GM18867 (cell line): Measurements from ENCODE around the gene XK.
"Not testable (repeated sequence)": the region's sequence is repeated elsewhere in the genome, so short reads cannot be mapped to it uniquely, and the experiment has no call there.

Source experiments
- ATAC-seq: cut with Tn5 transposase; IDR thresholded peaks from one replicate; pipeline ENCODE4 v1.9.1; 2021; ENCODE audit warnings: mild to moderate bottlenecking, moderate library complexity; ENCODE audit not compliant: unreplicated experiment

Gene XK

GRCh38 chrX:37685381-37686359 lies at the start of gene XK:
Gene XK (plus strand): TSS chrX:37685791. CDS start chrX:37685962, 171 bp downstream.
- peak; percentile 75 for ATAC-seq

DNA sequence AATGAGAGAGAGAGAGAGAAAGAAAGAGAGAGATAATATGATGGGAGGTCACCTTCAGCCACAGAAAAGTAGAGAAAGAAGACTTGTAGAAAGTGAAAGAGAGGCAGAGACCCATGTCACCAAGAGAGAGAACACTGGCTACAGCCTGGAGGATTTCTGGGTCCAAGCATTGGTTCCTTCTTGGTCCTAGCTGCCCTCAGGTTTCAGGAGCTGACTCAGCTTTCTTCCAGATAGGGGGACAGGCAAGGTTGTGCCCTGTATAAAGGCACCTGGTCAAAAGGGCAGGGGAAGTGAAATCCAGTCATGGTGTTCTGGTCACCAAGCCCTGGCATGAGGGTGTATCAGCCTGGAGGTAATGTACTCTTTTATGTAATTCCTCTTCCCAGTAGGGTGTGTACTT lies 47.5 kb upstream of the XK start:
- no peak for ATAC-seq

- no peak for ATAC-seq
Observed at GRCh38 chrX:37640142-37640541, 45.4 kb upstream of the XK start.

DNA sequence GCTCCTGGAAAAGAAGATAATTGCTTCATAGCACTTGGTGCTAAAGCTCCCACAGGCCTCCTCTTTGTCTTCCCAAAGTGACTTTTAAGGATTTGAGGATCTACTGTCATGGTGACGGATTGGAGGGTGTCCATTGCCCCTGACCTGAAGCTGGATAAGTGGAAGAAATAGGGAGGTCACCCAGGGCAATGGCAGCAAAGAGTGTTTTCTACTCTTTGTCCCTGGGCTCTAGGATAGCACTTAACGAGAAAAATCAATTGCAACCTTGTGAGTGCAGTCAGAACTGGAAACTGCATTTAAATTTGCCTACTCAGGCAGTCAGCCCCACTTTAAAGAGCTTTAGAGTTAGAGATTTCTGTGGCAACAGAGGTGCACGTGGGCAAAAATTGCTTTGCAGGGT lies 43.7 kb upstream of the XK start:
- no peak for ATAC-seq

DNA sequence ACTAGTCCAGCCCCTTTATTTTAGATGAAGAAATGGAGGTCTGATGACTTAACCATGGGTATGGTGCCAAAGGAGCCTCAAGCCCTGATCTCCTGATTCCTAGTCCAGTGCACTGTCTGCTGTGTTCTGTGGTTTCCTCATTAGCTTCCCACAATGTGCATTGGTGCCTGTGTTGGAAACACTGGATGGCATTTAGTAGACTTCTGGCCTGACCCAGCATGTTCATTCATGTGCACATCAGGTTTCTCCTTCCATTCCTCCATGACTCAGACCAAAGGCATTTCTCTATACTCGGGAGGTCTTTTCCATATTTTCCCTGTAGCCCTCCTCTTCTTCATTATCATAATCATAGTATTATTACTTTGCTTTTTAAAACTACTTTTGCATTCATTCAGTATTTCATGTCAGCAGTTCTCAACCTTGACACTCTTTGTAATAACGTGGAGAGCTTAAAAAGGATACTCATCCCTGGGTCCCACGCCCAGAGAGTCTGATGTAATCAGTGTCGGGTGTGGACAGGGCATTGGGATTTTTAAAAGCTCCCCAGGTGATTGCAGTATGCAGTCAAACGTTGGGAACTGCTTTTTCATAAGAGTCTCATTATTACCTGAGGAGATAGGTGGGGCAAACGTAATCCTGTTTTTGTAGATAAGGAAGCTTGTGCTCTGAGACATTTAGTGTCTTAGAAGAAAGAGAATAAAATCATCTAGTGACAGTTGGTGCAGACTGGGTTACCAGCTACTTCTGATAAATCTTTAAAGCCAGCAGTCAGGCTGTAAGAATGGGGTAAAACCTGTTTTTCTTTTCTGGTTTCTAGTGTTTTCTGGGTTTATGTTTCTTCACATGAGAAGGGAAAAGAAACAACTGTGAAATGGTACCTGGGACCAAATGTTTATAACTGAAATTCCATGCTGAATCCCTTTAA lies 40.9 kb upstream of the XK start:
- no peak for ATAC-seq

GRCh38 chrX:37646254-37646653 lies 39.3 kb upstream of the XK start:
- ATAC-seq: no peak

GRCh38 chrX:37650879-37651278 lies 34.7 kb upstream of the XK start:
- not testable (repeated sequence) for ATAC-seq

DNA sequence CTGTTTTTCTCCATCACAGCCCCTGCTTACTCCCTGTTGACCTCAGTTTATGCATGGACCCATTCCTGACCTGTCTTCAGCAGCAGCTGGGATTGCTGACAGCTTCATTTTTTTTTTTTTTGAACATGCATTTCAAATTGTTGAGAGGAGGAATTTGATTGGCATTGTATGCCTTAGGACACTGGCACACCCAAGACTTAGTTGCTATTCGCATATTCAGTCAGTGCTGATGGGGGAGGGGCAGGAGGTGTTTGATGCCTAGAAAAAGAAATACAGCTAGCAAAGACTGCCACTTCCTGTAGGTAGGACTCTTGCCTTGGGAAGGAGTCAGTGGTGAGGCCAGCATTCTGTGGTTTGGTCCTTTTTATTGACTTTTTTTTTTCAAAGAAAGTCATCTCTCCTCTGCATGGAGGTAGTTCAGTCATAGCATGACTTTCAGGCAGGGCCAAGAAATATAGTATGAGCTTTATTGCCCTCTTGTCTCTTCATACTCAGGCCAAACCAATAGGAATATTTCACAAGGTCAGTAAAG lies 33.6 kb upstream of the XK start:
- ATAC-seq: no peak

GRCh38 chrX:37652589-37653231 lies 32.9 kb upstream of the XK start:
- ATAC-seq: no peak

DNA sequence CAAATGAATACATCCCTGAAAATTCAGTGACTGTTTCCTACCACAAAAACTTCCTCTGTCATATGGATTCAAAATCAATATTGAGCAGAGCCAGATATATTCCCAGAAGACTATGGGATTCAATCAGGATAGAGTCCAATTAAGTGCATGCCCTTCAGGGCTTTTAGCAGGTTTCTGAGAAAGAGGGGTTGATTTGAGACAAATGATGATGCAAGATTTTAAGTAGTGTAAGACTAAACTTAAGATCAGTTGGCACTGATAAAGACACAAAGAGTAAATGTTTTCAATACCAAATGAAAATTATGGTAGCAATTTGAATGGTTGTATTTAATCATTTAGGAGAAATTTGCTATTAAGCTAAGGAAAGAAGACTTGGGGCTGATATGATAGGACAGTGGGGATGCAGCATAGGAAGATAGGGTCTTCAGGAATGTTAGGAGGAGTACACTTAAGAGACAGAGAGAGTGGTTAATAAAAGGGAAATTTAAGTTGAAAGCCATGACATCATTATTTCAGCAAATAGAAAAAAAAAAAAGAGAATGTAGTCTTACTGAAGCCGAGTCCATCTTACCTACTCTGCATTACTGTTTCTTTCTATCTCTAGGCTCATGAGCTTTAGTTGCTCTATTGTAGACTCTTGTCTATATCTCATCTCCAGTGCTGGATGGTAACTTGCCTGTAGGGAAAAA lies 32.0 kb upstream of the XK start:
- ATAC-seq: no peak

GRCh38 chrX:37658343-37659030 lies 27.1 kb upstream of the XK start:
- ATAC-seq: no peak

- ATAC-seq: no peak
Observed at GRCh38 chrX:37659047-37659446, 26.5 kb upstream of the XK start.

DNA sequence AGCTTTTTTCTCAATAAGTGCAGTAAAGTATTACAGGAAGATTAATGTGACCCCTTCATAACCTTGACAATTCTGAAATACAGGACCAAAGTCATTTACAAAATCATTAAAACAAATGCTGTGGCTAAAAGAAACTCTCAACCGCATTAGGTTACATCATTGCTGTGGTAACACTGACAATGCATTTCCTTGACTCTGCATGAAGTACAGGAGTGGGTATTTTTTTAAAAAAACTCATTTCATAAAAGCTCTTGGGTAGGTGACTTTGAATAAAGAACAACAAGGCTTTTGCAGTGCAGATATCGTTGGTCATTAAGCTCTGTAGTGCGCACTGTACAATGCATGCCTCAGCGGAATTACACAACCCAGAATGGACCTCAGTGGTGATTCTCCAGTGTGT lies 23.4 kb upstream of the XK start:
- no peak for ATAC-seq

DNA sequence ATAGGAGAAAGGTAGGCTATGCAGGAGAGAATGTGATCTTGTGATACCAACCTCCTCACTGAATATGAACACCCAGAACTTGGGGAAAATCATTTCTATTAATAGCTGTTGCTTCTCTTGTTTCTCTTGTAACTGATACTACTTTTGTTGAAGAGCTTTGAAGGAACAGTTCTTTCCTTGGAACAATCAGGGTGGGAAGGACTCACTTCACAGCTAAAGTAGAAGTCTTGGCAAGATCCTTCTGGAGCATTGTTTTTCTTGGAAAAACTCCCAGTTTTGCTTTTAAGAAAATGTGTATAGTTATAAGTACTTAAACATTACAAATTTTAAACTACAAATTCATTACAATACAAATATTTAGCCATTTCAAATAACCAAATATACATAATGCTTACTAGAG lies 19.1 kb upstream of the XK start:
- no peak for ATAC-seq

DNA sequence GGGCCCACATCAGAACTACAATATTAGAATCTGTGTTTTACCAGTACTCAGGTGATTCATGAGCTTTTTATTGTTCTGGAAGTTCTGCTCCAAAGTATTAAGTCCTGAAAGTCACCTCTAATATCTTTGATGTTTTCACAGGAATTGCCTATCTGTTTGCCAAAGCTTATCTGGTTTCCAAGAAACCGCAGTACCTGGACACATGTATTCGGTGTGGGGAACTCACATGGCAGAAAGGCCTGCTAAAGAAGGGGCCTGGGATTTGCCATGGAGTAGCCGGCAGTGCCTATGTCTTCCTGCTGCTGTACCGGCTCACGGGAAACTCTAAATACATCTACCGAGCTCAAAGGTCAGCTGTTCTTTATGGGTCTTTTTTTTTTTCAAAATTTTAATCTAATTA lies 18.4 kb upstream of the XK start:
- ATAC-seq: no peak

DNA sequence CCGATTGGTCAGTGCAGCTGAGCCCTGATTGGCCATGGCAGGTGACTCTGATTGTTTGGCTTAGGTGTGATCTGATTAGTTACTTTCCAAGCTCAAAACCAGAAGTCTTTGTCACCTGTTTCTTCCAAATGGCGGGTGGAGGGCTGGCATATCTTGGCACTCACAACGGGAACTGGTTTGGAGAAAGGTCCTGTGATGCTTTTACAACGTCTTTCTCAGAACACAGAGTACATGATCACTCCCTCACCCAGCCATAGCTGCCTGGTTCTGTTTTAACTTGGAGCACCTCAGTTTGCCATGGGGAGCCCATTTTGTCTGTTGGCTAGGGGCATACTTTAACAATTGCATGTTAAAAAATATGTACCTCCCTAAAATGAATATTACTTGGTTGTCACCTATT lies 13.0 kb upstream of the XK start:
- no peak for ATAC-seq

GRCh38 chrX:37676811-37677210 lies 8.8 kb upstream of the XK start:
- ATAC-seq: no peak

GRCh38 chrX:37677243-37677642 lies 8.3 kb upstream of the XK start:
- ATAC-seq: no peak

GRCh38 chrX:37677765-37678164 lies 7.8 kb upstream of the XK start:
- peak; percentile 91 for ATAC-seq

GRCh38 chrX:37678574-37678973 lies 7.0 kb upstream of the XK start:
- ATAC-seq: no peak
